HG03354 (cell line): ENCODE measurements around the gene MEP1B.
"Not testable (repeated sequence)": the region's sequence is repeated elsewhere in the genome, so short reads cannot be mapped to it uniquely, and the experiment has no call there.

Experiments
- ATAC-seq: cut with Tn5 transposase; IDR thresholded peaks from one replicate; pipeline ENCODE4 v1.9.1; 2021; ENCODE audit warnings: mild to moderate bottlenecking; ENCODE audit not compliant: unreplicated experiment, poor library complexity, severe bottlenecking

MEP1B gene

DNA sequence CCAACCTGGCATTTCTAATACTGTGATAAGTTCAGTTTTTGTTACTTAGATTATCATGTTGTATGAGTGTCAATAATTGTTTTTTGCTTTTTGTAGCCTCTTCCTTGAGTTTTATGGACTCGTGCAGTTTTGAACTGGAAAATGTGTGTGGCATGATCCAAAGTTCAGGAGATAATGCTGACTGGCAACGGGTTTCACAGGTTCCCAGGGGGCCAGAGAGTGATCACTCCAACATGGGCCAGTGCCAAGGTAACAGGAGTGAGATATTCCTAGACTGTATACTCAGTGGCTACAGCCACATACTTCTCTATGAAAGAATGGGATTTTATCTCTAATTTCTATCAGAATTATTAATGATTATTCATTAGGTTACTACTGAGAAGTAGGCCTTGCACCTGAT, 18.2 kb downstream of the MEP1B start:
- ATAC-seq = no peak

DNA sequence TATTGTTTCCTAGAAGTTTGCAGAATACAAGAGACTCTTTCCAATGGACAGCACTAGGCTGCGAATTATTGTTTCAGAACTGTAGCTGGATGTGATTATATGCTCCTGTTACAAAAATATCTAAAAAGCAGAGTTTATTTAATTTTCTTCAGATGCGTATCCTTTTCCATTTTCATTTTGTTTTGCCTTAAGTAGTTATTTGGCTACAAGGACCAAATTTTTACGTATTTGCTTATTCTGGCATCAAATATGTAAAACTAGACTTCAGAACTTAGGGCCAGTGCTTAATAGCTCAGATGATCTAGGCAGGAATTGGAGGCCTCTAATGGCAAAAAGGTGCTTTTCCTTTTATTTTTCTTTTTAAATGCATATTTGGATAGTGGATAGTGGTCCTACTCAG, 18.7 kb downstream of the MEP1B start:
- no peak for ATAC-seq

DNA sequence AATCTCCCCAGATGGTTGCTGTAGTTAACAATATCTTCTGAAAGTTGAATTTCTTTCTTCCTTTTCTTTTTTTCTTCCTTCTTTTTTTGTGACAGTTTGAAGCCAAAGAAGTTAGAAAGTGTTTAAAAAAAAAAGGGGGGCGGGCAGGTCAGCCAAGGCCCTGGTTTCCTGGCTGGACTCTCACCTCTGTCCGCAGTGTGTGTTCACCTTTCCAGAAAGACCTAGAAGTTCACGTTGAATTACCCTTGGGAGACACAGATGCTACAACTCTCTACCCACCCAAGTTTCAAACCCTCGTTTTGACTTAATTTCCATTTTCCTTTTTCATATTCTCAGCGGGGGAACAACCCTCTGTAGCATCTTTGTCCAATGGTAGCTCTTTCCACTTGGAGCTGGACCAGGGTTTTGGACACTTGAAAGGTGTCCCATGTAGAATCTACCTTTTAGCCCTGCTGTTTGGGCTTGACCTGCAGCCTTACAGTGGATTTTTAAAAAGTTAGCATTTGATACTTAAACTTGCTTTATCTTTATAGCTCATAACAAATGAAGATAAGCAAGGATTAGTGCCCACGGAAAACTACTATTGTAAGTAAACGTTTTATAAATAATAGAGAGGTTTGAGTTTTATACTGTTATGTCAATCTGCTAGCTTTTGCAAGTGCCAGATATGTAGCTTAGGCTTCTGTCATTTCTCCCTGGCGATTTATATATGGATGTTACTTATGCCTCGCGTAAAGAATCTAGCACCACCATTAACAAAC, 20.0 kb downstream of the MEP1B start:
- no peak for ATAC-seq

DNA sequence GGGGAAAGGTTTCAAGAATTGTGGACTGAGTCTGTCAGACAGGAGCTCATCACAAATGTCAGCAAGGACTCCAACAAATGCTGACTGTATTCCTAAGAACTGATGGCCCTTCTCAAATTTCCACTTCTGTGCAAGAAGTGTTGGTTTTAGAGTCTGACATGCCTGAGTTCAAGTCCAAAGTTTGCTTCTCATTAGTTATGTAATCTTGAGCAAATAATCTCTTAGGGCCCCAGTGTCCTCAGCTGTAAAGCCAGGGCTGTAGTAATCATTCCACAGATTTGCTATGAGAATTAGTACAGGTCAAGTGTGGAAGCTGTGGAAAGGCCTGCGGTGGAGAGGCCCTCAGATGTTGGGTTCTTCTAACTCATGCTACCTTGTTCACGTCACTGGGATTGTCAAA, 23.9 kb downstream of the MEP1B start:
- ATAC-seq = no peak

- no peak for ATAC-seq
Observed at GRCh38 chr18:32216390-32216789, 26.6 kb downstream of the MEP1B start.

- no peak for ATAC-seq
Observed at GRCh38 chr18:32219431-32220018, 29.7 kb downstream of the MEP1B start.

DNA sequence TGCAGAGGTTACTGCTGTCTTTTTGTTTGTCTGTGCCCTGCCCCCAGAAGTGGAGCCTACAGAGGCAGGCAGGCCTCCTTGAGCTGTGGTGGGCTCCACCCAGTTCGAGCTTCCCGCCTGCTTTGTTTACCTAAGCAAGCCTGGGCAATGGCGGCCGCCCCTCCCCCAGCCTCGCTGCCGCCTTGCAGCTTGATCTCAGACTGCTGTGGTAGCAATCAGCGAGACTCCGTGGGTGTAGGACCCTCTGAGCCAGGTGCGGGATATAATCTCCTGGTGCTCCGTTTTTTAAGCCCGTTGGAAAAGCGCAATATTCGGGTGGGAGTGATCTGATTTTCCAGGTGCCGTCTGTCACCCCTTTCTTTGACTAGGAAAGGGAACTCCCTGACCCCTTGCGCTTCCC, 43.5 kb downstream of the MEP1B start:
- ATAC-seq = not testable (repeated sequence)

DNA sequence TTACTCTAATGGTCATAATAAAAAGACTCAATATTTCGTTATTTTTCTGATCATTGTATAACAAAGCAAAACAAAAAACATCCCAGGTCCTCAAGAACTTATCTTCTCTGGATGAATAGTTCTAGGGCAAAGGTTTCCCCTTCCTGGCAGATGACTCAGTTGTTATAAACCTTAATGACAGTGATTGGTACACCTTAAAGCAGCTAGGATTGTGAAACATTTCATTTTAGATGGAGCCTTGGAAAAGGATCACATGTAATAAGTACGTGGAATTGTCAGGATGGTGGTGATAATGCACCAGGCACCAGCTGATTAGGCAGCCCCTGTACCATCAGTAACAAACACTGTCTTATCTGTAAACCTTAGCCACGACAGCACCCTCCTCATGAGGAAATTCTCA, 47.2 kb downstream of the MEP1B start:
- no peak for ATAC-seq

GRCh38 chr18:32238635-32239268, 48.9 kb downstream of the MEP1B start:
- ATAC-seq = no peak

- ATAC-seq = no peak
Observed at GRCh38 chr18:32242395-32242794, 52.6 kb downstream of the MEP1B start.

DNA sequence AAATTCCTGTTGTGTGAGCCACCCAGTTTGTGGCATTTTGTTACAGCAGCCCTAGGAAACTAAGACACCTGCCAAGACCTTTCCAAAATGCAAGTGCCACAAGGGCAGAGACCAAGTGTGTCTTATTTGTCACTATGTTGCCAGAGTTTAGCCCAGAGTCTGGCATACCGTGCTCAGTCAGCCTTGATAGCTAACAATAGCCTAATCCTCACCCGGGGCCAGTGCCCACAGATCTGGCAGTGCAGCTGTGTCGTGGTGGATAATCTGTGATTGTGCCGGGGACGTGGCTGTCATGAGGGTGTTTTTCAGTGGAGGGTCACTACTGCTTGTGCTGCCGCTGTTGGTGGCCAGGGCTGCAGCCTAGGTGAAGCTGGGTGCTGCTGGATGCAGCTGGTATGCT, 53.5 kb downstream of the MEP1B start:
- ATAC-seq = no peak

- ATAC-seq = no peak
Observed at GRCh38 chr18:32244881-32245280, 55.0 kb downstream of the MEP1B start.

DNA sequence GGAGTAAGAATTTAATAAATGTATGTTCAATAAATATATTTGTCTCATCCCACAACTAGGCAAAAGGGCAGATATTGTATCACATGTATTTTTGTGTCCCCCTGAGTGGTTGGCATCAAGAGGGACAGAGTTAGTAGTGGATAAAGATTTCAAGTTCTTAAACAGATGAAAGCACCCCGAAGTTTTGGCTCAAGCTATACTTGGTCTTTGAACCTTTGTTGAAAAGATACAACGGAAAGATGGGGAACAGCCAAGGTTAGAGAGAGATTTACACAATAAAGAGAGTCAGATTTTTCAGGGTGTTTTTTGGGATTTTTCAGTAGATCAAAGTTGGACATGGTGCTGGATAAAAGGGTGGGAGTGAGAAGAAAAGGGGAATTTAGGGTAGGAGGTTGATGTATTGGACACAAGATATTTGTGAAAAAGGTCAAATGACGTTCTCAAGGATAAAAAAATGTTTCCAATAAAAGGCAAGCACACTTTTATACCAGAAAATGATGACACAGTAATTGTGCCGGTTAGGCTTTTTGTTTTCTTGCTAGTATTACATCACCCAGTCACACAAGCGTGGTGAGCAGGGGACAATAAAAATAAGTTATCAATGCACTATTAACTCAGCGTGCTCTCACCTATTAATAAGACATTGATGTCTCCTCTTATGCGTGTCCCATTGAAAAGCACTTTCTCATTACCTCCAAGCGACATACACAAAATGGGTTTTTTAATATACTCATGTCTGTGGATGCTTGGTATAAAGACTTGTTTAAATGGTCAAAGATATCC, 59.5 kb downstream of the MEP1B start:
- no peak for ATAC-seq

DNA sequence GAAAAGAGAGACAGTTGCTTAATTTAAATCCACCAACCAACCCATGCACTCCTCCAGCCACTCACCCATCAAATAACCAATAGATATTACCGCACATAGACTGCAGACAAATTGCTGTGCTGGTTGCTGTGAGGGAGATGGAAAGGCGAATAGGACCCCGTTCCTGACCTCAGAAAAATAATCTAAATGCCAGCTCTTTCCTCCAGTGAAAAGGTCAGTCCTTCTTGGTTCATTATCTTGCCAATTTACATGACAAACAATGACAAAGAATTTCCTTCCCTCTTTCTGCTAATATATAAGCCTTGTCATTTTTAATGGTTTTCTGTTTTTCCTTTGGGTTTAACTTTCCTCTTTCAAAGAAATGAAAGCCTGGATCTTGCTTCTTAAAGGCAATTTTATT, 61.6 kb downstream of the MEP1B start:
- no peak for ATAC-seq

GRCh38 chr18:32252141-32252860, 62.5 kb downstream of the MEP1B start:
- no peak for ATAC-seq

DNA sequence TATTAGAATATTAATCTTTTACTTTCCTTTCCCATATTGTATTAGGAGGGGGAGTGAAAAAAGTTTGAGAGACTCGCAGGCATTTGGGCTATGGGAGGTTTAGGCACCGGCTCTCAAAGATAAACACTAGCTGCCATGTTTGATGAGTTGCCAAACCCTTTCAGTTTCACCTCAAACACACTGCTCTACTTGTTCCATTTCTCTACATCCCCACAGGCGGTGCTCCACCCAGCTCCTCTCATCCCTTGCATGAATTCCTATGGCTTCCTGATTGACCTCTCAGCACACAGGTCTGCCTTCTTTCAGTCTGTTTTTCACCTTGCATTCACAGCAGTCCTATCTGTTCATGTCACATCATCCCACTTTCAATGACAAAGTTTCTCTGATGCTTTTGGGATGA, 65.7 kb downstream of the MEP1B start:
- ATAC-seq = no peak

DNA sequence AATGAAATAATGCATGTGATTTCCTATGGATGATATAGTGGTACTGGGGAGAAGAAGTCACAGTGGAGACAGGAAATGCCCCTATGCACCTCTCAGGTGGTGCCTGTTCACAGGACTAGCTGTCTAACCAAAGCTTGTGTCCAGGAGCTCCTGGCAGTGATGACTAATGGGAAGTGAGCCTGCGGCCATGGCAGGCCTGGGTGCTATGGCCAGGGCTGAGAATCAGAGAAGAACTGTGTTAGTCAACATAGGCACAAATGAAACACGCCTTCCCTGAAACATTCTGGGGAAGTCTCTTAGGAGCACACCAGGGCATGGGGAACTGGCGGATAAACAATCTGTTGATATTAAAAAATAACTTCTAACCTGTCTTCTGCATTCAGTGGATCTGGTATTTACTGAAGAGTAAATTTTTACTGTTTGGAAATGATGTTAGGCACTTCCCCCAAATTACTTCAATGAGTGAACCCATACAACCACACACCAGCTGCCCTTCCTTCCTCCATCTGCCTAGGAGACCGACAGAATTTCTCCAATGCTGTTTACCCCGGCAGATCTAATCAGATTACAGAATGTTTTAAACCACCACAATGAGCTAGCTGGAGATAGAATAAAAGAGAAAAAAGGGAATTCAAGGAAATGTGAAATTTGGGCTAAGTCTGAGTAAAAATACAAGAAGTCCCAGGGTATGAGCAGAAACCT, 67.4 kb downstream of the MEP1B start:
- no peak for ATAC-seq

GRCh38 chr18:32258148-32258547, 68.3 kb downstream of the MEP1B start:
- no peak for ATAC-seq

DNA sequence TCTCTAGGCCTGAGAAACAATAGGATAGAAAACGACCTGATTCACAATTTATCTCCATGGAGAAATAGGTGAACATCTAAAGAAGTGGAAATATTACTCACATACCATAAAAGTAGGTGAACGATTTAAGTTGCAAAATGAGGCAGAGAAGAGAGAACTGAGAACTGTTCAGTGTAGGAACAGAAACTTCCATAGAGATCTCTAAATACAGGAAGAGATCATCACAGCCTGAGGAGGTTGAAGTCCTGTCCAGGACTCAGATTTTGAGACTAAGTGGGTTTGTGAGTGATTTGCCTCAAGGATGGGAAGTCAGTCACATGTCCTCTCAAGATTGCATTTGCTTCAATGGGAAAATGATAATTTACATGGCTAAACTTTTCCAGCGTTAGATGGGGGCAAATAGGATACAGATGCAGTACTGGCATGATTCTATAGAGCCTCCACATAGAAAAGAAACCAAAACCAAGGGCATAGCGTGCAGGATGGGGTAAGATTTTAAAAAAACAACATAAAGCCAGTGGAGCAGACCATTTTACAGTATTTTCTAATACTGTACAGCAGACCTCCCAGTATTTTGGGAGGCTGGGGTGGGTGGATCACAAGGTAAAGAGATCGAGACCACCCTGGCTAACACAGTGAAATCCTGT, 68.8 kb downstream of the MEP1B start:
- no peak for ATAC-seq
